ENCODE measurements around the gene PYDC2.
"Not testable (repeated sequence)": the region's sequence is repeated elsewhere in the genome, so short reads cannot be mapped to it uniquely, and the experiment has no call there.

PYDC2 gene

GRCh38 chr3:191473661-191474198 lies 12.8 kb downstream of the PYDC2 start:
- DNase-seq: no peak

GRCh38 chr3:191476066-191476772 lies 15.3 kb downstream of the PYDC2 start:
- no peak for DNase-seq

GRCh38 chr3:191483994-191484393 lies 23.0 kb downstream of the PYDC2 start:
- DNase-seq: not testable (repeated sequence)

- DNase-seq: no peak
Measured at GRCh38 chr3:191484461-191484860, 23.5 kb downstream of the PYDC2 start.

- DNase-seq: no peak
Measured at GRCh38 chr3:191492601-191493000, 31.6 kb downstream of the PYDC2 start.

- DNase-seq: no peak
Measured at GRCh38 chr3:191493336-191493735, 32.4 kb downstream of the PYDC2 start.

GRCh38 chr3:191499307-191500080 lies 38.5 kb downstream of the PYDC2 start:
- DNase-seq: no peak

GRCh38 chr3:191500892-191501291 lies 39.9 kb downstream of the PYDC2 start:
- DNase-seq: no peak

GRCh38 chr3:191502583-191502982 lies 41.6 kb downstream of the PYDC2 start:
- DNase-seq: no peak

- no peak for DNase-seq
Measured at GRCh38 chr3:191509078-191509477, 48.1 kb downstream of the PYDC2 start.

All from T1000 (cell line).